GM12878 (cell line): Measurements from ENCODE around the gene NFKBIA. TPM values are rescaled to one million over a fixed set of nuclear protein-coding genes. Genes with fewer than 3 reads are reported as not detected.
A peak's percentile ranks its signal among the peaks of the same experiment; 100 is the strongest.

Experiments used
- ATAC-seq: fragments of 200-7000 bp; cut with Tn5 transposase; 3 replicates; pipeline ENCODE4 v1.9.1; 2020; ENCODE audit warnings: mild to moderate bottlenecking, moderate library complexity
- BruUV-seq: library from RNA; stranded (reverse); fragments of 400-500 nt; replicated peaks from 2 replicates; lab custom pipeline; 2021; lab: Mats Ljungman, UMichigan
- CTCF ChIA-PET: fragments of 300-600 bp; sonication (Branson Sonifier 250); formaldehyde crosslinking; extraction: SDS; loops from one replicate; lab custom pipeline; 2021; ENCODE audit warnings: inconsistent platforms; lab: Yijun Ruan, JAX
- POLR2A ChIA-PET: fragments of 350-600 bp; formaldehyde crosslinking; extraction: SDS; loops from one replicate; lab custom pipeline; 2021; ENCODE audit warnings: inconsistent platforms; lab: Charles Lee
- RAD21 ChIA-PET: fragments of 300-600 bp; sonication (Branson Sonifier 250); formaldehyde crosslinking; loops from one replicate; lab custom pipeline; 2023; ENCODE audit warnings: antibody characterized with exemption; ENCODE audit not compliant: unreplicated experiment; lab: Charles Lee
- SMC1A ChIA-PET: fragments of 300-600 bp; sonication (Branson Sonifier 250); formaldehyde crosslinking; loops from one replicate; lab custom pipeline; 2023; ENCODE audit not compliant: unreplicated experiment, uncharacterized antibody; lab: Charles Lee
- DNase-seq: peaks from one replicate; pipeline ENCODE4 v3.0.0-alpha.2; 2011; ENCODE audit warnings: low read depth, low spot score
- FAIRE-seq: peaks from 3 replicates; lab custom pipeline; 2011; peaks lifted over from hg19 to GRCh38; lab: Jason Lieb, UNC
- H2AFZ ChIP-seq: 2 replicates; pipeline ENCODE4 v1.6.0; 2011; ENCODE audit warnings: low read depth, low read length, control low read depth; ENCODE audit not compliant: control insufficient read depth
- H3K27ac ChIP-seq: 2 replicates; pipeline ENCODE4 v1.5.1; 2011; ENCODE audit warnings: control low read depth; ENCODE audit not compliant: control insufficient read depth, insufficient read depth
- H3K27me3 ChIP-seq, 2 experiments: replicated peaks in 1 of 2; 2 replicates each; pipeline versions ENCODE4 v1.6.0 to v1.6.1; 2011; ENCODE audit warnings: low read length in 1 of 2; ENCODE audit not compliant: control insufficient read depth in 2 of 2, insufficient read depth in 2 of 2
- H3K36me3 ChIP-seq, 2 experiments: 2 replicates each; pipeline ENCODE4 v1.5.1; 2011; ENCODE audit warnings: low read length in 1 of 2; ENCODE audit not compliant: control insufficient read depth in 2 of 2, insufficient read depth in 2 of 2
- H3K4me1 ChIP-seq: 2 replicates; pipeline ENCODE4 v1.6.1; 2011; ENCODE audit warnings: mild to moderate bottlenecking, low read length, moderate library complexity, mixed read lengths; ENCODE audit not compliant: control insufficient read depth, insufficient read depth
- H3K4me2 ChIP-seq: 2 replicates; pipeline ENCODE4 v1.6.0; 2011; ENCODE audit warnings: control low read depth; ENCODE audit not compliant: control insufficient read depth, insufficient read depth
- H3K4me3 ChIP-seq: fragments of 200-600 bp; sonication (generic); 2 replicates; pipeline ENCODE4 v1.5.1; 2016
- H3K79me2 ChIP-seq: 2 replicates; pipeline ENCODE4 v1.6.0; 2011; ENCODE audit warnings: low read length; ENCODE audit not compliant: control insufficient read depth, insufficient read depth
- H3K9ac ChIP-seq: 2 replicates; pipeline ENCODE4 v1.8.0; 2011; ENCODE audit warnings: low read length, control low read depth, mixed read lengths; ENCODE audit not compliant: control insufficient read depth, insufficient read depth
- H3K9me3 ChIP-seq: replicated peaks from 3 replicates; pipeline ENCODE4 v1.5.1; 2011; ENCODE audit warnings: mild to moderate bottlenecking, low read length; ENCODE audit not compliant: control insufficient read depth, insufficient read depth
- H4K20me1 ChIP-seq: 2 replicates; pipeline ENCODE4 v1.6.0; 2011; ENCODE audit not compliant: control insufficient read depth, insufficient read depth
- CBFB ChIP-seq: IDR thresholded peaks from 2 replicates; pipeline ENCODE4 v1.6.1; 2016; ENCODE audit warnings: antibody characterized with exemption, low read depth
- EED ChIP-seq: sonication (generic); IDR thresholded peaks from 2 replicates; pipeline ENCODE4 v1.6.1; 2016; ENCODE audit warnings: antibody characterized with exemption, low read depth
- FOXM1 ChIP-seq: IDR thresholded peaks from 2 replicates; pipeline ENCODE4 v1.6.1; 2012; ENCODE audit warnings: low read depth, mild to moderate bottlenecking, inconsistent platforms, low read length, moderate library complexity
- KDM1A ChIP-seq: fragments of 200-600 bp; sonication (generic); IDR thresholded peaks from 2 replicates; pipeline ENCODE4 v1.6.1; 2016; ENCODE audit warnings: borderline replicate concordance
- PAX5 ChIP-seq: IDR thresholded peaks from 2 replicates; pipeline ENCODE4 v1.6.1; 2011; ENCODE audit warnings: low read depth, low read length, borderline replicate concordance
- POLR2AphosphoS5 ChIP-seq: IDR thresholded peaks from 2 replicates; pipeline ENCODE4 v1.6.1; 2011; ENCODE audit warnings: mild to moderate bottlenecking, low read length, inconsistent platforms
- RBBP5 ChIP-seq: fragments of 200-600 bp; sonication (generic); conservative IDR thresholded peaks from 2 replicates; pipeline ENCODE4 v1.6.1; 2016
- SMAD1 ChIP-seq: fragments of 450-650 bp; IDR thresholded peaks from 2 replicates; pipeline ENCODE4 v1.6.1; 2018; ENCODE audit warnings: mild to moderate bottlenecking, low read depth; ENCODE audit not compliant: partially characterized antibody
- SPI1 ChIP-seq: IDR thresholded peaks from 2 replicates; pipeline ENCODE4 v1.6.1; 2011; ENCODE audit warnings: low read depth, mild to moderate bottlenecking, low read length, moderate library complexity, borderline replicate concordance; ENCODE audit not compliant: insufficient read depth
- WRNIP1 ChIP-seq: IDR thresholded peaks from 2 replicates; pipeline ENCODE4 v1.6.1; 2011; ENCODE audit warnings: low read depth, low read length, improper control_type of control experiment, borderline replicate concordance
- YY1 ChIP-seq: IDR thresholded peaks from 2 replicates; pipeline ENCODE4 v1.6.1; 2011; ENCODE audit warnings: low read depth, mild to moderate bottlenecking, low read length
- ZNF207 ChIP-seq: fragments of 450-650 bp; IDR thresholded peaks from 2 replicates; pipeline ENCODE4 v1.6.1; 2014; ENCODE audit warnings: antibody characterized with exemption, mild to moderate bottlenecking, borderline replicate concordance
- ZNF384 ChIP-seq: IDR thresholded peaks from 2 replicates; pipeline ENCODE4 v1.6.1; 2012; ENCODE audit warnings: low read depth, mild to moderate bottlenecking, low read length, improper control_type of control experiment, borderline replicate concordance
- WGBS: methylation state at CpG from one replicate; pipeline ENCODE4 v1.1.6; 2016; ENCODE audit warnings: low lambda C conversion rate; ENCODE audit not compliant: insufficient replicate concordance, insufficient coverage; ENCODE audit errors: missing lambda C conversion rate; 5-methylcytosine and 5-hydroxymethylcytosine counted together
- in situ Hi-C: fragments of 300-500 bp; cut with MboI; formaldehyde crosslinking; loops from 9 replicates; pipeline ENCODE4 v1.14.3; 2018; ENCODE audit warnings: mixed read lengths
- intact Hi-C: fragments of 100-400 bp; cut with micrococcal nuclease; formaldehyde crosslinking; loops from one replicate; pipeline ENCODE4 v1.14.2; 2022; ENCODE audit not compliant: unreplicated experiment
- polyA plus RNA-seq, 11 experiments: library from polyadenylated mRNA; depleted of rRNA in 4 of 11; unstranded in 6 of 11; stranded (reverse) in 5 of 11; fragments of >200 nt; fragmentation: Nextera tagmentation in 4 of 11; fragmentation: Illumina TruSeq in 1 of 11; extraction: Ambion mirVana in 4 of 11; extraction: Trizol in 1 of 11; gene quantifications; 1 replicate in 1 of 11; 2 replicates in 10 of 11; pipeline versions ENCODE4 v1.2.1 to v1.2.3, GENCODE V29; 2011 to 2016; ENCODE audit warnings: inconsistent platforms in 2 of 11, missing spikeins in 2 of 11, low read depth in 1 of 11
- total RNA-seq, 4 experiments: library from RNA; depleted of rRNA in 3 of 4; stranded (reverse); fragments of >200 nt in 3 of 4; fragmentation: Illumina TruSeq in 1 of 4; extraction: Trizol in 1 of 4; gene quantifications; 2 replicates each; pipeline versions ENCODE4 v1.2.1 to v1.2.3, GENCODE V29; 2013 to 2021
- TF ChIP-seq, protein P1 (sequence below): fragments of 450-650 bp; IDR thresholded peaks from 2 replicates; pipeline ENCODE4 v1.6.1; 2016; ENCODE audit warnings: mild to moderate bottlenecking, moderate library complexity, borderline replicate concordance
- TF ChIP-seq, protein P2 (sequence below): IDR thresholded peaks from 2 replicates; pipeline ENCODE4 v1.6.1; 2012; ENCODE audit warnings: low read depth, low read length, improper control_type of control experiment
- TF ChIP-seq, protein P3 (sequence below): fragments of 450-650 bp; conservative IDR thresholded peaks from 2 replicates; pipeline ENCODE4 v1.6.1; 2017; ENCODE audit warnings: mild to moderate bottlenecking, moderate library complexity

NFKBIA gene
- total and polyA plus RNA-seq, 10 of the 15 experiments (the other 5 are each of a cell fraction or from before 2014, with no cell fraction given), result 123 to 419 (median 267) TPM

DNA sequence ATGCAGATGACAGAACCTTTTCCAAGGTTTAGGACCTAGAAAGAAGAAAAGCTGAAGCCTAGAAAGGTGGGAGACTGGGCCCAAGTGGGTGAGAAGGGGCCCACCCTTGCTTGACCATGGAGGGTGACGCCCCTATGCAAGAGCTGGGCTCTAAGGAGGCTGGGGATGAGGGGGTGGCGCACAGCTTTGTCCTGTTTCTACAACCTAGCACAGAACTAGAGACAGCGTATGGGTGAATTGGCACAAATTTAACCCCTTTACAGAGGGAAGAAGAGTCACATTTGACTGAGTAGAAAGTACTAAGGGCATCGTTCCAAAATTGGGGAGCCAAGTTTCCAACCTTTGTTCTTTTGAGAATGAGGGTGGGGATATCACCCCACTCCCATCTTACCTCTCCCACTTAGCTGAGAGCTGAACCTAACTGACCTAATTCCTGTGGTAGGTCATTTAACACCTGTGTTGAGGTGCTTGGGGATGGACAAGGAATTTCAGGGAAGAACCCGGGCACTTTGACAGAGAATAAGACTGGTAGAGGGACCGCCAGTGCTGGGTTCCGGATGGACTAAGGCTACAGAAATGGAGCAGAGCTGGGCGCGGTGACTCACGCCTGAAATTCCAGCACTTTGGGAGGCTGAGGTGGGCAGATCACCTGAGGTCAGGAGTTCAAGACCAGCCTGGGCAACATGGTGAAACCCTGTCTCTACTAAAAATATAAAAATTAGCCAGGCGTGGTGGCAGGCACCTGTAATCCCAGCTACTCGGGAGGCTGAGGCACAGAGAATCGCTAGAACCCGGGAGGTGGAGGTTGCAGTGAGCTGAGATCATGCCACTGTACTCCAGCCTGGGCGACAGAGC lies 5.2 kb downstream of the NFKBIA start:
- Histone ChIP-seq H3K4me3 (no peak overlapping the region), H3K4me2 (no peak overlapping the region), H3K9me3 (no peaks in the 10 kb centered on the region), H3K79me2 (peaks cover 33% of the 10 kb centered on the region), H3K27me3 (no peaks in the 10 kb centered on the region), H3K36me3 (peaks cover 12 to 20% of the 10 kb centered on the region in 2 experiments), H3K9ac (no peak overlapping the region), H3K4me1 (no peaks in the 10 kb centered on the region; the same call in 1 of the 2 replicates), H3K27ac (no peak overlapping the region), H4K20me1 (no peaks in the 10 kb centered on the region; the same call in 1 of the 2 replicates), H2AFZ (no peak overlapping the region)
- FAIRE-seq, result no peak
- CTCF ChIA-PET, result interaction anchor here (0.5 to 24.2 kb wide), 4 partner anchors 24 to 408 kb away, joined by 3 to 438 read pairs (median 4); no protein-coding TSS in a partner anchor
- in situ Hi-C loops, result no loop called here
- intact Hi-C loops, result no loop called here
- ATAC-seq, result peak; percentile 9
- RAD21 ChIA-PET, result interaction anchor here (0.7 to 1.5 kb wide), 8 partner anchors 13 to 1791 kb away, joined by 3 to 7 read pairs (median 4); partner anchors contain the start of gene PSMA6
- SMC1A ChIA-PET, result interaction anchor here (0.8 to 7.1 kb wide), 8 partner anchors 17 to 184 kb away, joined by 3 to 108 read pairs (median 5); no protein-coding TSS in a partner anchor
- DNase-seq, result no peak
- no TSS peak for BruUV-seq
- WGBS, result 66% methylated on average over 14 of the region's 15 CpGs
- POLR2A ChIA-PET, result interaction anchor here (0.5 to 1.2 kb wide), 8 partner anchors 66 to 220 kb away, joined by 3 to 8 read pairs (median 4); partner anchors contain the start of gene PSMA6
- TF ChIP-seq, protein P1, sequence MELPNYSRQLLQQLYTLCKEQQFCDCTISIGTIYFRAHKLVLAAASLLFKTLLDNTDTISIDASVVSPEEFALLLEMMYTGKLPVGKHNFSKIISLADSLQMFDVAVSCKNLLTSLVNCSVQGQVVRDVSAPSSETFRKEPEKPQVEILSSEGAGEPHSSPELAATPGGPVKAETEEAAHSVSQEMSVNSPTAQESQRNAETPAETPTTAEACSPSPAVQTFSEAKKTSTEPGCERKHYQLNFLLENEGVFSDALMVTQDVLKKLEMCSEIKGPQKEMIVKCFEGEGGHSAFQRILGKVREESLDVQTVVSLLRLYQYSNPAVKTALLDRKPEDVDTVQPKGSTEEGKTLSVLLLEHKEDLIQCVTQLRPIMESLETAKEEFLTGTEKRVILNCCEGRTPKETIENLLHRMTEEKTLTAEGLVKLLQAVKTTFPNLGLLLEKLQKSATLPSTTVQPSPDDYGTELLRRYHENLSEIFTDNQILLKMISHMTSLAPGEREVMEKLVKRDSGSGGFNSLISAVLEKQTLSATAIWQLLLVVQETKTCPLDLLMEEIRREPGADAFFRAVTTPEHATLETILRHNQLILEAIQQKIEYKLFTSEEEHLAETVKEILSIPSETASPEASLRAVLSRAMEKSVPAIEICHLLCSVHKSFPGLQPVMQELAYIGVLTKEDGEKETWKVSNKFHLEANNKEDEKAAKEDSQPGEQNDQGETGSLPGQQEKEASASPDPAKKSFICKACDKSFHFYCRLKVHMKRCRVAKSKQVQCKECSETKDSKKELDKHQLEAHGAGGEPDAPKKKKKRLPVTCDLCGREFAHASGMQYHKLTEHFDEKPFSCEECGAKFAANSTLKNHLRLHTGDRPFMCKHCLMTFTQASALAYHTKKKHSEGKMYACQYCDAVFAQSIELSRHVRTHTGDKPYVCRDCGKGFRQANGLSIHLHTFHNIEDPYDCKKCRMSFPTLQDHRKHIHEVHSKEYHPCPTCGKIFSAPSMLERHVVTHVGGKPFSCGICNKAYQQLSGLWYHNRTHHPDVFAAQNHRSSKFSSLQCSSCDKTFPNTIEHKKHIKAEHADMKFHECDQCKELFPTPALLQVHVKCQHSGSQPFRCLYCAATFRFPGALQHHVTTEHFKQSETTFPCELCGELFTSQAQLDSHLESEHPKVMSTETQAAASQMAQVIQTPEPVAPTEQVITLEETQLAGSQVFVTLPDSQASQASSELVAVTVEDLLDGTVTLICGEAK, result no peak
- TF ChIP-seq SPI1, result no peak
- TF ChIP-seq, protein P2, sequence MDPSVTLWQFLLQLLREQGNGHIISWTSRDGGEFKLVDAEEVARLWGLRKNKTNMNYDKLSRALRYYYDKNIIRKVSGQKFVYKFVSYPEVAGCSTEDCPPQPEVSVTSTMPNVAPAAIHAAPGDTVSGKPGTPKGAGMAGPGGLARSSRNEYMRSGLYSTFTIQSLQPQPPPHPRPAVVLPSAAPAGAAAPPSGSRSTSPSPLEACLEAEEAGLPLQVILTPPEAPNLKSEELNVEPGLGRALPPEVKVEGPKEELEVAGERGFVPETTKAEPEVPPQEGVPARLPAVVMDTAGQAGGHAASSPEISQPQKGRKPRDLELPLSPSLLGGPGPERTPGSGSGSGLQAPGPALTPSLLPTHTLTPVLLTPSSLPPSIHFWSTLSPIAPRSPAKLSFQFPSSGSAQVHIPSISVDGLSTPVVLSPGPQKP, result no peak
- TF ChIP-seq, protein P3, sequence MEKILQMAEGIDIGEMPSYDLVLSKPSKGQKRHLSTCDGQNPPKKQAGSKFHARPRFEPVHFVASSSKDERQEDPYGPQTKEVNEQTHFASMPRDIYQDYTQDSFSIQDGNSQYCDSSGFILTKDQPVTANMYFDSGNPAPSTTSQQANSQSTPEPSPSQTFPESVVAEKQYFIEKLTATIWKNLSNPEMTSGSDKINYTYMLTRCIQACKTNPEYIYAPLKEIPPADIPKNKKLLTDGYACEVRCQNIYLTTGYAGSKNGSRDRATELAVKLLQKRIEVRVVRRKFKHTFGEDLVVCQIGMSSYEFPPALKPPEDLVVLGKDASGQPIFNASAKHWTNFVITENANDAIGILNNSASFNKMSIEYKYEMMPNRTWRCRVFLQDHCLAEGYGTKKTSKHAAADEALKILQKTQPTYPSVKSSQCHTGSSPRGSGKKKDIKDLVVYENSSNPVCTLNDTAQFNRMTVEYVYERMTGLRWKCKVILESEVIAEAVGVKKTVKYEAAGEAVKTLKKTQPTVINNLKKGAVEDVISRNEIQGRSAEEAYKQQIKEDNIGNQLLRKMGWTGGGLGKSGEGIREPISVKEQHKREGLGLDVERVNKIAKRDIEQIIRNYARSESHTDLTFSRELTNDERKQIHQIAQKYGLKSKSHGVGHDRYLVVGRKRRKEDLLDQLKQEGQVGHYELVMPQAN, result no peak
- TF ChIP-seq CBFB, result peak; percentile 10
- no peak for TF ChIP-seq WRNIP1
- no peak for TF ChIP-seq YY1
- TF ChIP-seq SMAD1, result no peak
- TF ChIP-seq POLR2AphosphoS5, result peak; percentile 62; the same call in 1 of the 2 replicates
- TF ChIP-seq ZNF384, result no peak
- no peak for TF ChIP-seq KDM1A
- TF ChIP-seq RBBP5, result no peak
- TF ChIP-seq ZNF207, result no peak
- no peak for TF ChIP-seq PAX5
- TF ChIP-seq FOXM1, result peak; percentile 10; the same call in 1 of the 2 replicates
- TF ChIP-seq EED, result peak; percentile 11; the same call in 1 of the 2 replicates
